WTC11 (cell line): Measurements from ENCODE around the gene CCDC170. TPM values are rescaled to one million over a fixed set of nuclear protein-coding genes. Genes with fewer than 3 reads are reported as not detected.

Experiments
- ATAC-seq: fragments of 200-7000 bp; cut with Tn5 transposase; 2 replicates; pipeline ENCODE4 v1.10.0; 2021; ENCODE audit warnings: mild to moderate bottlenecking, moderate library complexity
- CTCF ChIA-PET: fragments of 300-600 bp; sonication (Branson Sonifier 250); formaldehyde crosslinking; loops from one replicate; lab custom pipeline; 2021; ENCODE audit warnings: antibody characterized with exemption; lab: Charles Lee
- POLR2A ChIA-PET: fragments of 350-600 bp; sonication (Branson Sonifier 250); formaldehyde crosslinking; loops from one replicate; lab custom pipeline; 2021; ENCODE audit warnings: antibody characterized with exemption; lab: Charles Lee
- DNase-seq: peaks from one replicate; pipeline ENCODE4 v3.0.0; 2021; ENCODE audit warnings: low spot score
- H3K27ac Mint-ChIP-seq: 2 replicates; pipeline ENCODE4 v1.8.0; 2021; ENCODE audit warnings: mixed read lengths
- H3K27me3 Mint-ChIP-seq: 2 replicates; pipeline ENCODE4 v1.8.0; 2021; ENCODE audit warnings: low read depth, mild to moderate bottlenecking, moderate library complexity, mixed read lengths
- H3K36me3 Mint-ChIP-seq: 2 replicates; pipeline ENCODE4 v1.8.0; 2021; ENCODE audit warnings: mixed read lengths
- H3K4me1 Mint-ChIP-seq: 2 replicates; pipeline ENCODE4 v1.8.0; 2022; ENCODE audit warnings: mixed read lengths
- H3K4me3 Mint-ChIP-seq: 2 replicates; pipeline ENCODE4 v1.8.0; 2021; ENCODE audit warnings: mild to moderate bottlenecking, moderate library complexity, mixed read lengths
- H3K9me3 Mint-ChIP-seq: 2 replicates; pipeline ENCODE4 v1.8.0; 2021; ENCODE audit warnings: mixed read lengths
- ATF1 ChIP-seq: sonication (generic); formaldehyde crosslinking; IDR thresholded peaks from 2 replicates; pipeline ENCODE4 v1.8.1; 2023; ENCODE audit warnings: mild to moderate bottlenecking, moderate library complexity, missing genetic modification reagents
- EMX1 ChIP-seq: fragments of 250-450 bp; sonication (Bioruptor Pico); IDR thresholded peaks from 2 replicates; pipeline ENCODE4 v1.8.0; 2021; ENCODE audit warnings: mild to moderate bottlenecking
- GABPB1 ChIP-seq: sonication (generic); formaldehyde crosslinking; IDR thresholded peaks from 2 replicates; pipeline ENCODE4 v1.8.1; 2023; ENCODE audit warnings: mild to moderate bottlenecking, missing genetic modification reagents
- IRF2 ChIP-seq: sonication (generic); formaldehyde crosslinking; IDR thresholded peaks from 2 replicates; pipeline ENCODE4 v1.8.0; 2022; ENCODE audit warnings: low read depth, missing genetic modification reagents, borderline replicate concordance
- MYBL2 ChIP-seq: sonication (generic); formaldehyde crosslinking; IDR thresholded peaks from 2 replicates; pipeline ENCODE4 v1.8.1; 2023; ENCODE audit warnings: mild to moderate bottlenecking, moderate library complexity, missing genetic modification reagents
- NFE2L1 ChIP-seq: sonication (generic); formaldehyde crosslinking; IDR thresholded peaks from 2 replicates; pipeline ENCODE4 v1.8.1; 2023; ENCODE audit warnings: missing genetic modification reagents
- NFYB ChIP-seq: sonication (generic); formaldehyde crosslinking; conservative IDR thresholded peaks from 2 replicates; pipeline ENCODE4 v1.8.0; 2022; ENCODE audit warnings: low read depth, missing genetic modification reagents
- NR2C2 ChIP-seq: sonication (generic); formaldehyde crosslinking; IDR thresholded peaks from 2 replicates; pipeline ENCODE4 v1.8.0; 2022; ENCODE audit warnings: mild to moderate bottlenecking, missing genetic modification reagents
- SOX15 ChIP-seq: fragments of 250-450 bp; sonication (Bioruptor Pico); IDR thresholded peaks from 2 replicates; pipeline ENCODE4 v1.9.0; 2021; ENCODE audit warnings: mild to moderate bottlenecking
- TEAD1 ChIP-seq: sonication (generic); formaldehyde crosslinking; IDR thresholded peaks from 2 replicates; pipeline ENCODE4 v1.8.0; 2022; ENCODE audit warnings: mild to moderate bottlenecking, missing genetic modification reagents
- ZNF396 ChIP-seq: fragments of 250-450 bp; sonication (Bioruptor Pico); IDR thresholded peaks from 2 replicates; pipeline ENCODE4 v1.8.0; 2021; ENCODE audit warnings: mild to moderate bottlenecking, moderate library complexity, borderline replicate concordance
- total RNA-seq: library from RNA; stranded (reverse); gene quantifications from 3 replicates; pipeline ENCODE4 v1.2.3, GENCODE V29; 2021
- TF ChIP-seq, protein P1 (sequence below): sonication (generic); formaldehyde crosslinking; IDR thresholded peaks from 2 replicates; pipeline ENCODE4 v1.8.1; 2022; ENCODE audit warnings: missing genetic modification reagents, borderline replicate concordance
- TF ChIP-seq, protein P2 (sequence below): fragments of 250-450 bp; sonication (Bioruptor Pico); IDR thresholded peaks from 2 replicates; pipeline ENCODE4 v1.9.0; 2021; ENCODE audit warnings: moderate library complexity, mild to moderate bottlenecking, inconsistent platforms, borderline replicate concordance
- TF ChIP-seq, protein P3 (sequence below): sonication (generic); formaldehyde crosslinking; IDR thresholded peaks from 2 replicates; pipeline ENCODE4 v1.8.1; 2023; ENCODE audit warnings: mild to moderate bottlenecking, missing genetic modification reagents
- TF ChIP-seq, protein P4 (sequence below): fragments of 250-450 bp; sonication (Bioruptor Pico); IDR thresholded peaks from 2 replicates; pipeline ENCODE4 v2.1.2; 2022; ENCODE audit warnings: mild to moderate bottlenecking, moderate library complexity
- TF ChIP-seq, protein P5 (sequence below): sonication (generic); formaldehyde crosslinking; IDR thresholded peaks from 2 replicates; pipeline ENCODE4 v1.8.1; 2023; ENCODE audit warnings: mild to moderate bottlenecking, moderate library complexity, missing genetic modification reagents
- TF ChIP-seq, protein P6 (sequence below): sonication (generic); formaldehyde crosslinking; IDR thresholded peaks from 2 replicates; pipeline ENCODE4 v1.8.1; 2022; ENCODE audit warnings: mild to moderate bottlenecking, missing genetic modification reagents, moderate library complexity, borderline replicate concordance
- TF ChIP-seq, protein P7 (sequence below): sonication (generic); formaldehyde crosslinking; IDR thresholded peaks from 2 replicates; pipeline ENCODE4 v1.8.1; 2022; ENCODE audit warnings: low read depth, mild to moderate bottlenecking, moderate library complexity, missing genetic modification reagents, borderline replicate concordance
- TF ChIP-seq, protein P8 (sequence below): sonication (generic); formaldehyde crosslinking; IDR thresholded peaks from 2 replicates; pipeline ENCODE4 v1.8.1; 2023; ENCODE audit warnings: mild to moderate bottlenecking, missing genetic modification reagents, moderate library complexity
- TF ChIP-seq, protein P9 (sequence below): sonication (generic); formaldehyde crosslinking; IDR thresholded peaks from 2 replicates; pipeline ENCODE4 v1.8.0; 2022; ENCODE audit warnings: mild to moderate bottlenecking, missing genetic modification reagents

The CCDC170 gene
- total RNA-seq, 1 experiment from 2014 or later, result 0.26 TPM

DNA sequence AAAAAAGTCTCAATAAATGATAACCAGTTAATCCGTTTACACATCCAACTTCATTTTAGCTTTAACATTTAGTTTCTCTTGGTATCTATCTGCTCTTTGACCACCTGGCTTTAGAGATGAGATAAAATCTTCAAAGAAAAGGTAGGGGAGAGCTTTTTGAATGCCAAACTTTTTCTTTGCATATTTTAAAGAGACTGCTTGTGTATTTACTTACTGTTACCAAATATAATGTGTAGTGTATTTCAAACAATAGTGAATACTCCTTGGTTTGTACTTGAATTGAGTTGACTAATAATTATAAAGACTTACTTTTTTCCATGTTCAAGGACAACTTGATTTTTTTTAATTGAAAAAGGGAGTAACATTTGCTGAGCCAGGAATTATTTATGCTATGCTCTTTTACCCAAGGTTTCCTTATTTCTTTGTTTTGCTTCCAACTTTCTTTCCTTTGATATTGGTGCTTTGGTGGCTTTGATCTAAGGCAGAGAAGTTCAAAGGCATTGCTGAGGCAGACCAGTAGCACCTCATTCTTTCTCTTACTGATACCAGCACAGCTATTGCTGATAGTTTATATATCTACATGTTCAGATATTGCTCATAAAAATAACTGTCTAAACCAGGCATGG lies 7.8 kb downstream of the CCDC170 start:
- H3K27ac Mint-ChIP-seq, result no peak overlapping the region
- H3K4me1 Mint-ChIP-seq, result peaks cover 28% of the 10 kb centered on the region
- no peak for ATAC-seq
- peaks cover 5% of the 10 kb centered on the region for H3K27me3 Mint-ChIP-seq
- no peaks in the 10 kb centered on the region for H3K36me3 Mint-ChIP-seq
- TF ChIP-seq NFYB (no peak), ZNF396 (no peak)
- ChIA-PET POLR2A (no interaction called here), CTCF (no interaction called here)
- no peak for DNase-seq
- H3K4me3 Mint-ChIP-seq, result no peak overlapping the region
- no peaks in the 10 kb centered on the region; the same call in 1 of the 2 replicates for H3K9me3 Mint-ChIP-seq

DNA sequence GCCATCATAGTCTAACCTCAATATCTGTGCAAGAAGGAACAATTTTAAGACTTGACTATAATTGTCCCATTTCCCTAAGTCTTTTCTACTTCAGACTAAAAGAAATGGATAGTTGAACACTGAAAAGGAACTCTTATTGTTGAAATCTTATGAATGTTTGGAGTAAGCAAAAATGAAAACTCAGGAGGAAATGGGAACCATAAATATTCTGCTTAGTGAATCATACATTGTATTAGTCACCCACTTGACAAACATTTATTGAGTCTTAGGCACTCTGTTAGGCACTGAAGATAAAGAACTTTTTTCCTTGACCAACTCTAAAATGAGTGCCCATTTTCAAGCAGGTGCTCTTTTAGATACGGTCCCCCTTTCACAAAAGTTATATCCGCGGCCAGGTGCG lies 8.7 kb downstream of the CCDC170 start:
- ChIA-PET CTCF (no interaction called here), POLR2A (no interaction called here)
- Mint-ChIP-seq H3K36me3 (no peaks in the 10 kb centered on the region), H3K9me3 (no peaks in the 10 kb centered on the region; the same call in 1 of the 2 replicates), H3K4me1 (peaks cover 32% of the 10 kb centered on the region), H3K27ac (no peak overlapping the region), H3K4me3 (no peak overlapping the region), H3K27me3 (no peaks in the 10 kb centered on the region; the same call in 1 of the 2 replicates)
- DNase-seq, result no peak
- ATAC-seq, result no peak
- TF ChIP-seq NFE2L1 (CRISPR knock-in tag) (no peak), NFYB (no peak), ATF1 (CRISPR knock-in tag) (no peak), NR2C2 (CRISPR knock-in tag) (no peak), IRF2 (CRISPR knock-in tag) (no peak), MYBL2 (no peak), TEAD1 (CRISPR knock-in tag) (no peak), SOX15 (CRISPR knock-in tag) (no peak), EMX1 (no peak), GABPB1 (CRISPR knock-in tag) (no peak)
- TF ChIP-seq, protein P1, sequence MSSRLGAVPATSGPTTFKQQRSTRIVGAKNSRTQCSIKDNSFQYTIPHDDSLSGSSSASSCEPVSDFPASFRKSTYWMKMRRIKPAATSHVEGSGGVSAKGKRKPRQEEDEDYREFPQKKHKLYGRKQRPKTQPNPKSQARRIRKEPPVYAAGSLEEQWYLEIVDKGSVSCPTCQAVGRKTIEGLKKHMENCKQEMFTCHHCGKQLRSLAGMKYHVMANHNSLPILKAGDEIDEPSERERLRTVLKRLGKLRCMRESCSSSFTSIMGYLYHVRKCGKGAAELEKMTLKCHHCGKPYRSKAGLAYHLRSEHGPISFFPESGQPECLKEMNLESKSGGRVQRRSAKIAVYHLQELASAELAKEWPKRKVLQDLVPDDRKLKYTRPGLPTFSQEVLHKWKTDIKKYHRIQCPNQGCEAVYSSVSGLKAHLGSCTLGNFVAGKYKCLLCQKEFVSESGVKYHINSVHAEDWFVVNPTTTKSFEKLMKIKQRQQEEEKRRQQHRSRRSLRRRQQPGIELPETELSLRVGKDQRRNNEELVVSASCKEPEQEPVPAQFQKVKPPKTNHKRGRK (CRISPR knock-in tag), result no peak
- TF ChIP-seq, protein P2, sequence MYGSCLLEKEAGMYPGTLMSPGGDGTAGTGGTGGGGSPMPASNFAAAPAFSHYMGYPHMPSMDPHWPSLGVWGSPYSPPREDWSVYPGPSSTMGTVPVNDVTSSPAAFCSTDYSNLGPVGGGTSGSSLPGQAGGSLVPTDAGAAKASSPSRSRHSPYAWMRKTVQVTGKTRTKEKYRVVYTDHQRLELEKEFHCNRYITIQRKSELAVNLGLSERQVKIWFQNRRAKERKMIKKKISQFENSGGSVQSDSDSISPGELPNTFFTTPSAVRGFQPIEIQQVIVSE (CRISPR knock-in tag), result no peak
- TF ChIP-seq, protein P3, sequence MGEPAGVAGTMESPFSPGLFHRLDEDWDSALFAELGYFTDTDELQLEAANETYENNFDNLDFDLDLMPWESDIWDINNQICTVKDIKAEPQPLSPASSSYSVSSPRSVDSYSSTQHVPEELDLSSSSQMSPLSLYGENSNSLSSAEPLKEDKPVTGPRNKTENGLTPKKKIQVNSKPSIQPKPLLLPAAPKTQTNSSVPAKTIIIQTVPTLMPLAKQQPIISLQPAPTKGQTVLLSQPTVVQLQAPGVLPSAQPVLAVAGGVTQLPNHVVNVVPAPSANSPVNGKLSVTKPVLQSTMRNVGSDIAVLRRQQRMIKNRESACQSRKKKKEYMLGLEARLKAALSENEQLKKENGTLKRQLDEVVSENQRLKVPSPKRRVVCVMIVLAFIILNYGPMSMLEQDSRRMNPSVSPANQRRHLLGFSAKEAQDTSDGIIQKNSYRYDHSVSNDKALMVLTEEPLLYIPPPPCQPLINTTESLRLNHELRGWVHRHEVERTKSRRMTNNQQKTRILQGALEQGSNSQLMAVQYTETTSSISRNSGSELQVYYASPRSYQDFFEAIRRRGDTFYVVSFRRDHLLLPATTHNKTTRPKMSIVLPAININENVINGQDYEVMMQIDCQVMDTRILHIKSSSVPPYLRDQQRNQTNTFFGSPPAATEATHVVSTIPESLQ (CRISPR knock-in tag), result no peak
- TF ChIP-seq, protein P4, sequence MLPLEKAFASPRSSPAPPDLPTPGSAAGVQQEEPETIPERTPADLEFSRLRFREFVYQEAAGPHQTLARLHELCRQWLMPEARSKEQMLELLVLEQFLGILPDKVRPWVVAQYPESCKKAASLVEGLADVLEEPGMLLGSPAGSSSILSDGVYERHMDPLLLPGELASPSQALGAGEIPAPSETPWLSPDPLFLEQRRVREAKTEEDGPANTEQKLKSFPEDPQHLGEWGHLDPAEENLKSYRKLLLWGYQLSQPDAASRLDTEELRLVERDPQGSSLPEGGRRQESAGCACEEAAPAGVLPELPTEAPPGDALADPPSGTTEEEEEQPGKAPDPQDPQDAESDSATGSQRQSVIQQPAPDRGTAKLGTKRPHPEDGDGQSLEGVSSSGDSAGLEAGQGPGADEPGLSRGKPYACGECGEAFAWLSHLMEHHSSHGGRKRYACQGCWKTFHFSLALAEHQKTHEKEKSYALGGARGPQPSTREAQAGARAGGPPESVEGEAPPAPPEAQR, result no peak
- TF ChIP-seq, protein P5, sequence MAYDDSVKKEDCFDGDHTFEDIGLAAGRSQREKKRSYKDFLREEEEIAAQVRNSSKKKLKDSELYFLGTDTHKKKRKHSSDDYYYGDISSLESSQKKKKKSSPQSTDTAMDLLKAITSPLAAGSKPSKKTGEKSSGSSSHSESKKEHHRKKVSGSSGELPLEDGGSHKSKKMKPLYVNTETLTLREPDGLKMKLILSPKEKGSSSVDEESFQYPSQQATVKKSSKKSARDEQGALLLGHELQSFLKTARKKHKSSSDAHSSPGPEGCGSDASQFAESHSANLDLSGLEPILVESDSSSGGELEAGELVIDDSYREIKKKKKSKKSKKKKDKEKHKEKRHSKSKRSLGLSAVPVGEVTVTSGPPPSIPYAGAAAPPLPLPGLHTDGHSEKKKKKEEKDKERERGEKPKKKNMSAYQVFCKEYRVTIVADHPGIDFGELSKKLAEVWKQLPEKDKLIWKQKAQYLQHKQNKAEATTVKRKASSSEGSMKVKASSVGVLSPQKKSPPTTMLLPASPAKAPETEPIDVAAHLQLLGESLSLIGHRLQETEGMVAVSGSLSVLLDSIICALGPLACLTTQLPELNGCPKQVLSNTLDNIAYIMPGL (CRISPR knock-in tag), result no peak
- TF ChIP-seq, protein P6, sequence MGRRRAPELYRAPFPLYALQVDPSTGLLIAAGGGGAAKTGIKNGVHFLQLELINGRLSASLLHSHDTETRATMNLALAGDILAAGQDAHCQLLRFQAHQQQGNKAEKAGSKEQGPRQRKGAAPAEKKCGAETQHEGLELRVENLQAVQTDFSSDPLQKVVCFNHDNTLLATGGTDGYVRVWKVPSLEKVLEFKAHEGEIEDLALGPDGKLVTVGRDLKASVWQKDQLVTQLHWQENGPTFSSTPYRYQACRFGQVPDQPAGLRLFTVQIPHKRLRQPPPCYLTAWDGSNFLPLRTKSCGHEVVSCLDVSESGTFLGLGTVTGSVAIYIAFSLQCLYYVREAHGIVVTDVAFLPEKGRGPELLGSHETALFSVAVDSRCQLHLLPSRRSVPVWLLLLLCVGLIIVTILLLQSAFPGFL (CRISPR knock-in tag), result no peak
- TF ChIP-seq, protein P7, sequence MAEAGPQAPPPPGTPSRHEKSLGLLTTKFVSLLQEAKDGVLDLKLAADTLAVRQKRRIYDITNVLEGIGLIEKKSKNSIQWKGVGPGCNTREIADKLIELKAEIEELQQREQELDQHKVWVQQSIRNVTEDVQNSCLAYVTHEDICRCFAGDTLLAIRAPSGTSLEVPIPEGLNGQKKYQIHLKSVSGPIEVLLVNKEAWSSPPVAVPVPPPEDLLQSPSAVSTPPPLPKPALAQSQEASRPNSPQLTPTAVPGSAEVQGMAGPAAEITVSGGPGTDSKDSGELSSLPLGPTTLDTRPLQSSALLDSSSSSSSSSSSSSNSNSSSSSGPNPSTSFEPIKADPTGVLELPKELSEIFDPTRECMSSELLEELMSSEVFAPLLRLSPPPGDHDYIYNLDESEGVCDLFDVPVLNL, result no peak
- TF ChIP-seq, protein P8, sequence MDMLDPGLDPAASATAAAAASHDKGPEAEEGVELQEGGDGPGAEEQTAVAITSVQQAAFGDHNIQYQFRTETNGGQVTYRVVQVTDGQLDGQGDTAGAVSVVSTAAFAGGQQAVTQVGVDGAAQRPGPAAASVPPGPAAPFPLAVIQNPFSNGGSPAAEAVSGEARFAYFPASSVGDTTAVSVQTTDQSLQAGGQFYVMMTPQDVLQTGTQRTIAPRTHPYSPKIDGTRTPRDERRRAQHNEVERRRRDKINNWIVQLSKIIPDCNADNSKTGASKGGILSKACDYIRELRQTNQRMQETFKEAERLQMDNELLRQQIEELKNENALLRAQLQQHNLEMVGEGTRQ (CRISPR knock-in tag), result no peak
- TF ChIP-seq, protein P9, sequence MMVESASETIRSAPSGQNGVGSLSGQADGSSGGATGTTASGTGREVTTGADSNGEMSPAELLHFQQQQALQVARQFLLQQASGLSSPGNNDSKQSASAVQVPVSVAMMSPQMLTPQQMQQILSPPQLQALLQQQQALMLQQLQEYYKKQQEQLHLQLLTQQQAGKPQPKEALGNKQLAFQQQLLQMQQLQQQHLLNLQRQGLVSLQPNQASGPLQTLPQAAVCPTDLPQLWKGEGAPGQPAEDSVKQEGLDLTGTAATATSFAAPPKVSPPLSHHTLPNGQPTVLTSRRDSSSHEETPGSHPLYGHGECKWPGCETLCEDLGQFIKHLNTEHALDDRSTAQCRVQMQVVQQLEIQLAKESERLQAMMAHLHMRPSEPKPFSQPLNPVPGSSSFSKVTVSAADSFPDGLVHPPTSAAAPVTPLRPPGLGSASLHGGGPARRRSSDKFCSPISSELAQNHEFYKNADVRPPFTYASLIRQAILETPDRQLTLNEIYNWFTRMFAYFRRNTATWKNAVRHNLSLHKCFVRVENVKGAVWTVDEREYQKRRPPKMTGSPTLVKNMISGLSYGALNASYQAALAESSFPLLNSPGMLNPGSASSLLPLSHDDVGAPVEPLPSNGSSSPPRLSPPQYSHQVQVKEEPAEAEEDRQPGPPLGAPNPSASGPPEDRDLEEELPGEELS, result no peak
